Neuronal stem cell (in vitro differentiated cells): ENCODE results near the gene MCC.

Experiments used
- DNase-seq: peaks from one replicate; pipeline ENCODE4 v3.0.0-alpha.2; 2013; ENCODE audit warnings: low spot score
- H2AFZ ChIP-seq: one replicate; pipeline ENCODE4 v1.6.1; 2013; ENCODE audit warnings: mild to moderate bottlenecking, low read length, inconsistent platforms
- H2AK5ac ChIP-seq: 2 replicates; pipeline ENCODE4 v1.6.1; 2013; ENCODE audit warnings: low read depth, mild to moderate bottlenecking, inconsistent platforms, low read length, moderate library complexity, mixed read lengths
- H2BK120ac ChIP-seq: 2 replicates; pipeline ENCODE4 v1.6.1; 2013; ENCODE audit warnings: low read depth, mild to moderate bottlenecking, inconsistent platforms, low read length, moderate library complexity, mixed read lengths
- H2BK12ac ChIP-seq: one replicate; pipeline ENCODE4 v1.6.1; 2013; ENCODE audit warnings: low read length, inconsistent platforms
- H2BK15ac ChIP-seq: 2 replicates; pipeline ENCODE4 v1.6.1; 2013; ENCODE audit warnings: mild to moderate bottlenecking, low read length, inconsistent platforms, mixed read lengths
- H2BK5ac ChIP-seq: one replicate; pipeline ENCODE4 v1.6.1; 2013; ENCODE audit warnings: inconsistent platforms, mild to moderate bottlenecking, low read length, moderate library complexity
- H3K14ac ChIP-seq: one replicate; pipeline ENCODE4 v1.6.1; 2013; ENCODE audit warnings: low read length, inconsistent platforms
- H3K18ac ChIP-seq: 2 replicates; pipeline ENCODE4 v1.6.1; 2013; ENCODE audit warnings: low read length, inconsistent platforms
- H3K23ac ChIP-seq: 2 replicates; pipeline ENCODE4 v1.6.1; 2013; ENCODE audit warnings: low read depth, mild to moderate bottlenecking, mixed read lengths, low read length, inconsistent platforms; ENCODE audit not compliant: poor library complexity
- H3K27ac ChIP-seq: replicated peaks from 3 replicates; pipeline ENCODE4 v1.5.1; 2013; ENCODE audit warnings: low read length, inconsistent platforms
- H3K27me3 ChIP-seq, 3 experiments: 2 replicates each; pipeline ENCODE4 v1.6.1; 2013; ENCODE audit warnings: low read length in 3 of 3, mild to moderate bottlenecking in 2 of 3, inconsistent platforms in 1 of 3, low read depth in 1 of 3, mixed read lengths in 1 of 3, moderate library complexity in 1 of 3; ENCODE audit not compliant: control insufficient read depth in 3 of 3, insufficient read depth in 3 of 3
- H3K36me3 ChIP-seq, 2 donors: replicated peaks in 1 of 2; 2 replicates each; pipeline ENCODE4 v1.6.1; 2013; ENCODE audit warnings: low read length in 2 of 2; ENCODE audit not compliant: control insufficient read depth in 2 of 2, insufficient read depth in 2 of 2
- H3K4ac ChIP-seq: 2 replicates; pipeline ENCODE4 v1.6.1; 2013; ENCODE audit warnings: inconsistent platforms, mild to moderate bottlenecking, low read length, moderate library complexity
- H3K4me1 ChIP-seq, 2 donors: 1 replicate in 1 of 2; 2 replicates in 1 of 2; pipeline ENCODE4 v1.6.1; 2013; ENCODE audit warnings: low read length in 2 of 2, low read depth in 1 of 2; ENCODE audit not compliant: control insufficient read depth in 2 of 2, insufficient read depth in 1 of 2
- H3K4me2 ChIP-seq: one replicate; pipeline ENCODE4 v1.6.1; 2013; ENCODE audit warnings: mild to moderate bottlenecking, low read length, inconsistent platforms; ENCODE audit not compliant: insufficient read depth, poor library complexity, severe bottlenecking
- H3K4me3 ChIP-seq, 2 donors: 2 replicates each; pipeline ENCODE4 v1.5.1; 2013; ENCODE audit warnings: low read length in 2 of 2, mild to moderate bottlenecking in 2 of 2, inconsistent platforms in 1 of 2, moderate library complexity in 1 of 2
- H3K79me1 ChIP-seq: one replicate; pipeline ENCODE4 v1.6.1; 2013; ENCODE audit warnings: low read depth, mild to moderate bottlenecking, inconsistent platforms, low read length, moderate library complexity
- H3K9ac ChIP-seq: one replicate; pipeline ENCODE4 v1.6.1; 2013; ENCODE audit warnings: mild to moderate bottlenecking, low read depth, low read length, inconsistent platforms; ENCODE audit not compliant: poor library complexity
- H3K9me3 ChIP-seq, 2 donors: replicated peaks in 1 of 2; 2 replicates each; pipeline versions ENCODE3 to v1.6.1; 2013; ENCODE audit warnings: low read length in 2 of 2, mild to moderate bottlenecking in 2 of 2, inconsistent platforms in 1 of 2, low read depth in 1 of 2, mixed read lengths in 1 of 2, moderate library complexity in 1 of 2; ENCODE audit not compliant: control insufficient read depth in 2 of 2, insufficient read depth in 1 of 2
- H4K8ac ChIP-seq: one replicate; pipeline ENCODE4 v1.6.1; 2013; ENCODE audit warnings: low read depth, mild to moderate bottlenecking, inconsistent platforms, low read length, moderate library complexity
- H4K91ac ChIP-seq: one replicate; pipeline ENCODE4 v1.6.1; 2013; ENCODE audit warnings: low read length, low read depth, mild to moderate bottlenecking, inconsistent platforms; ENCODE audit not compliant: poor library complexity
- WGBS, 2 donors: extraction: QIAGEN DNeasy Blood & Tissue Kit; methylation state at CpG; one replicate each; pipeline ENCODE4 v1.1.7; 2013; ENCODE audit warnings: missing lambda C conversion rate in 2 of 2, mixed read lengths in 1 of 2; ENCODE audit not compliant: insufficient read length in 2 of 2, insufficient replicate concordance in 1 of 2; ENCODE audit errors: extremely low coverage in 2 of 2; 5-methylcytosine and 5-hydroxymethylcytosine counted together

Gene MCC

GRCh38 chr5:113022661-113023060, 465.6 kb downstream of the MCC start:
- no CpG with 5 or more reads among the region's 2 CpGs for WGBS, 2 donors
- Histone ChIP-seq H3K18ac (no peak overlapping the region), H3K36me3 (peaks cover 9 to 96% of the 10 kb centered on the region in 2 donors), H2BK120ac (no peak overlapping the region), H2BK12ac (no peak overlapping the region), H2BK15ac (no peak overlapping the region), H3K23ac (no peak overlapping the region), H3K27ac (no peak overlapping the region), H2AK5ac (no peak overlapping the region), H3K79me1 (no peaks in the 10 kb centered on the region), H3K4me1 (no peaks in the 10 kb centered on the region), H2BK5ac (no peak overlapping the region), H4K8ac (no peak overlapping the region), H3K9me3 (no peaks in the 10 kb centered on the region), H4K91ac (no peak overlapping the region), H3K4me3 (no peak overlapping the region), H3K27me3 (no peaks in the 10 kb centered on the region), H3K14ac (no peak overlapping the region), H3K4ac (no peak overlapping the region), H3K4me2 (no peak overlapping the region), H3K9ac (no peak overlapping the region), H2AFZ (no peak overlapping the region)
- no peak for DNase-seq

GRCh38 chr5:113020461-113021273, 467.6 kb downstream of the MCC start:
- Histone ChIP-seq H2BK12ac (no peak overlapping the region), H3K4me2 (no peak overlapping the region), H3K4ac (no peak overlapping the region), H3K14ac (no peak overlapping the region), H4K91ac (no peak overlapping the region), H3K27ac (no peak overlapping the region), H3K18ac (no peak overlapping the region), H3K9ac (no peak overlapping the region), H3K4me1 (no peaks in the 10 kb centered on the region), H3K4me3 (no peak overlapping the region), H3K27me3 (no peaks in the 10 kb centered on the region), H2AK5ac (no peak overlapping the region), H2BK15ac (no peak overlapping the region), H2AFZ (no peak overlapping the region), H4K8ac (no peak overlapping the region), H2BK5ac (no peak overlapping the region), H2BK120ac (no peak overlapping the region), H3K79me1 (no peaks in the 10 kb centered on the region), H3K36me3 (peaks cover 0 to 95% of the 10 kb centered on the region in 2 donors), H3K23ac (no peak overlapping the region), H3K9me3 (no peaks in the 10 kb centered on the region)
- no CpG with 5 or more reads among the region's 11 CpGs for WGBS, 2 donors
- no peak for DNase-seq

GRCh38 chr5:113017881-113018635, 470.2 kb downstream of the MCC start:
- H3K9me3 ChIP-seq, result no peaks in the 10 kb centered on the region
- no peak overlapping the region for H4K8ac ChIP-seq

GRCh38 chr5:113005454-113005853, 482.8 kb downstream of the MCC start:
- DNase-seq, result no peak
- Histone ChIP-seq H2BK12ac (no peak overlapping the region), H3K27ac (no peak overlapping the region), H3K14ac (no peak overlapping the region), H3K4me2 (no peak overlapping the region), H2BK5ac (no peak overlapping the region), H3K79me1 (peaks cover 5% of the 10 kb centered on the region), H3K27me3 (no peaks in the 10 kb centered on the region), H2AK5ac (no peak overlapping the region), H2BK15ac (no peak overlapping the region), H3K4ac (no peak overlapping the region), H3K9ac (no peak overlapping the region), H2AFZ (no peak overlapping the region), H3K23ac (no peak overlapping the region), H4K8ac (no peak overlapping the region), H2BK120ac (no peak overlapping the region), H3K4me1 (no peaks in the 10 kb centered on the region), H3K18ac (no peak overlapping the region), H4K91ac (no peak overlapping the region), H3K4me3 (no peak overlapping the region), H3K9me3 (no peaks in the 10 kb centered on the region), H3K36me3 (peaks cover 8 to 100% of the 10 kb centered on the region in 2 donors)
- no CpG with 5 or more reads among the region's 1 CpG for WGBS, 2 donors

More at GRCh38 chr5:113017881-113018635, 470.2 kb downstream of the MCC start:
- Histone ChIP-seq H2BK120ac (no peak overlapping the region), H4K91ac (no peak overlapping the region), H3K27ac (no peak overlapping the region), H3K4me1 (no peaks in the 10 kb centered on the region), H3K4me3 (no peak overlapping the region), H2BK5ac (no peak overlapping the region), H3K27me3 (no peaks in the 10 kb centered on the region), H3K79me1 (no peaks in the 10 kb centered on the region), H3K14ac (no peak overlapping the region), H3K18ac (no peak overlapping the region), H2AK5ac (no peak overlapping the region), H3K36me3 (peaks cover 4 to 97% of the 10 kb centered on the region in 2 donors), H3K4ac (no peak overlapping the region), H3K9ac (no peak overlapping the region), H3K23ac (no peak overlapping the region), H3K4me2 (no peak overlapping the region), H2AFZ (no peak overlapping the region), H2BK15ac (no peak overlapping the region), H2BK12ac (no peak overlapping the region)
- no CpG with 5 or more reads among the region's 2 CpGs for WGBS, 2 donors
- DNase-seq, result no peak
